ENCODE results near the gene SERPIND1. TPM values are rescaled to one million over a fixed set of nuclear protein-coding genes. Genes with fewer than 3 reads are reported as not detected.

Gene SERPIND1
- total RNA-seq, 1 experiment from 2014 or later, result 1.3 TPM

DNA sequence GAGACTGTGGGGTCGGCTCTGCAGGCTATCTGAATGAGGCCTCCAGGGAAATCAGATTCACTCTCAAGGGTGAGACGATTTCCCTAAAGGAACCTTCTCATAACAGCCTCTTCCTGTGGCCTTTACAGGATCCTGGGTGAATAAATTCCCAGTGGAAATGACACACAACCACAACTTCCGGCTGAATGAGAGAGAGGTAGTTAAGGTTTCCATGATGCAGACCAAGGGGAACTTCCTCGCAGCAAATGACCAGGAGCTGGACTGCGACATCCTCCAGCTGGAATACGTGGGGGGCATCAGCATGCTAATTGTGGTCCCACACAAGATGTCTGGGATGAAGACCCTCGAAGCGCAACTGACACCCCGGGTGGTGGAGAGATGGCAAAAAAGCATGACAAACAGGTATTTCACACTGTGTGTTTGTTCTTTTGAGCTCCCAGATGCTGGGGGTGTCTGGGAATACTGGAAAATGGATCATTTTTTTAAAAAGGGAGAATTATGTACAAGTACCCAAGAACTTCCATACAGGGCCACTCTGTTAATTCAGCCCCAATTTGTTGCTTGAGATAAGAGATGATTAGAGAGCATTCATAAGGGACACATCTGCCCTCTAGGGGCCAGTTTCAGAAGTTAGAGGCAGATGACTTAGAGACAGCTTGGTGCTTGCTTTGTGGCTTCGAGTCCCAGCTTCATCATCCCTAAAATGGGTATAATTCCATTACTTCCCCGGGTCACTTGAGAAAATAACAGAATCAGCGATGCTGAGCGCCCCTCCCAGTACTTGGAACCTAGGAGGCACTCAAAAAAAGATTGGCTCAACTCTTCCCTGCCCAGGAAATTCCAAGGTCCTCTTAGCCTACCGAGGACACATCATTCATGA lies 10.2 kb downstream of the SERPIND1 start:
- no peaks in the 10 kb centered on the region for H3K27me3 Mint-ChIP-seq (ENCODE audit: insufficient read depth, unreplicated experiment)
- Histone ChIP-seq H3K4me3 (ENCODE audit: low read depth, low read length) (no peak overlapping the region), H3K27me3 (replicated peaks; ENCODE audit: control insufficient read depth, insufficient read depth, low read length) (no peaks in the 10 kb centered on the region), H3K9me3 (no peaks in the 10 kb centered on the region), H3K4me1 (0 out of 2 replicates have a peak, but pooled peaks cover 1% of the 10 kb centered on the region), H3K36me3 (ENCODE audit: control insufficient read depth, insufficient read depth, low read length) (0 out of 2 replicates have a peak, but pooled peaks cover 2% of the 10 kb centered on the region)
- peaks cover 11% of the 10 kb centered on the region for H3K4me1 Mint-ChIP-seq (ENCODE audit: low read depth, unreplicated experiment)
- POLR2A ChIA-PET, result no interaction called here
- no TSS peak for BruUV-seq (replicated peaks)
- peak; percentile 61 to 68 for TF ChIP-seq CTCF (IDR thresholded peaks at IDR 0.05; ENCODE audit: insufficient read depth in 1 of 2, low read depth in 1 of 2, low read length in 1 of 2, severe bottlenecking in 1 of 2, unreplicated experiment in 1 of 2)
- CTCF ChIA-PET, result interaction anchor here (0.5 to 1.4 kb wide), 7 partner anchors 19 to 164 kb away, joined by 3 to 4 read pairs (median 3); no protein-coding TSS in a partner anchor
- H3K4me3 Mint-ChIP-seq (ENCODE audit: unreplicated experiment), result no peak overlapping the region
- no peaks in the 10 kb centered on the region for H3K9me3 Mint-ChIP-seq (ENCODE audit: unreplicated experiment)
- peak; percentile 49 to 54 for DNase-seq
- H3K27ac Mint-ChIP-seq (ENCODE audit: unreplicated experiment), result no peak overlapping the region
- H3K36me3 Mint-ChIP-seq (ENCODE audit: insufficient read depth, unreplicated experiment), result peaks cover 5% of the 10 kb centered on the region
- intact Hi-C loops (cut with micrococcal nuclease; ENCODE audit: unreplicated experiment), result no loop called here

GRCh38 chr22:20785415-20785814 lies 11.5 kb downstream of the SERPIND1 start:
- Histone ChIP-seq H3K27me3 (replicated peaks; ENCODE audit: control insufficient read depth, insufficient read depth, low read length) (no peaks in the 10 kb centered on the region), H3K9me3 (no peaks in the 10 kb centered on the region), H3K4me1 (no peaks in the 10 kb centered on the region), H3K36me3 (ENCODE audit: control insufficient read depth, insufficient read depth, low read length) (0 out of 2 replicates have a peak, but pooled peaks cover 2% of the 10 kb centered on the region), H3K4me3 (ENCODE audit: low read depth, low read length) (no peak overlapping the region)
- no TSS peak for BruUV-seq (replicated peaks)
- CTCF ChIA-PET, result interaction anchor here (1.2 to 1.4 kb wide), 2 partner anchors 27 to 81 kb away, joined by 3 read pairs; no protein-coding TSS in a partner anchor
- Mint-ChIP-seq H3K4me3 (ENCODE audit: unreplicated experiment) (no peak overlapping the region), H3K9me3 (ENCODE audit: unreplicated experiment) (no peaks in the 10 kb centered on the region), H3K36me3 (ENCODE audit: insufficient read depth, unreplicated experiment) (peaks cover 6% of the 10 kb centered on the region), H3K4me1 (ENCODE audit: low read depth, unreplicated experiment) (no peaks in the 10 kb centered on the region), H3K27ac (ENCODE audit: unreplicated experiment) (no peak overlapping the region), H3K27me3 (ENCODE audit: insufficient read depth, unreplicated experiment) (no peaks in the 10 kb centered on the region)
- intact Hi-C loops (cut with micrococcal nuclease; ENCODE audit: unreplicated experiment), result no loop called here
- DNase-seq, result no peak
- POLR2A ChIA-PET, result no interaction called here
- no peak for TF ChIP-seq CTCF (IDR thresholded peaks at IDR 0.05; ENCODE audit: insufficient read depth in 1 of 2, low read depth in 1 of 2, low read length in 1 of 2, severe bottlenecking in 1 of 2, unreplicated experiment in 1 of 2)

DNA sequence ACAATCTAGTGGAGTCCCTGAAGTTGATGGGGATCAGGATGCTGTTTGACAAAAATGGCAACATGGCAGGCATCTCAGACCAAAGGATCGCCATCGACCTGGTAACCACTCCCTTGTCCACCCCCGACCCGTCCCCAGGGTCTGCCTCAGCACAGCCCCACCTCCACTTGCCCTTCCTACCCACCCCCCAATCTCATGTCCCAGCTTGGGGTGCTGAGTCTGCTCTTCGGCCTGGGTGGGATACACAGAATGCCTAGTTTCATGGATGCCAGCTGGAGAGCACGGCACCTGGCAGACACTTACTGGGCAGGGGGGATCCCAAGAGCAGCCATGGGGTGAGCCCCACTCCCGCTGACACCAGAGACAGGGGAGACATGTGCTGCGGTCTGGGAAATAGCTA lies 12.1 kb downstream of the SERPIND1 start:
- Mint-ChIP-seq H3K4me1 (ENCODE audit: low read depth, unreplicated experiment) (no peaks in the 10 kb centered on the region), H3K4me3 (ENCODE audit: unreplicated experiment) (no peak overlapping the region), H3K9me3 (ENCODE audit: unreplicated experiment) (no peaks in the 10 kb centered on the region), H3K36me3 (ENCODE audit: insufficient read depth, unreplicated experiment) (peaks cover 10% of the 10 kb centered on the region), H3K27ac (ENCODE audit: unreplicated experiment) (no peak overlapping the region), H3K27me3 (ENCODE audit: insufficient read depth, unreplicated experiment) (no peaks in the 10 kb centered on the region)
- H3K4me1 ChIP-seq, result peaks cover 3% of the 10 kb centered on the region; the same call in 1 of the 2 replicates
- no peak for TF ChIP-seq CTCF (IDR thresholded peaks at IDR 0.05; ENCODE audit: insufficient read depth in 1 of 2, low read depth in 1 of 2, low read length in 1 of 2, severe bottlenecking in 1 of 2, unreplicated experiment in 1 of 2)
- no peaks in the 10 kb centered on the region for H3K27me3 ChIP-seq (replicated peaks; ENCODE audit: control insufficient read depth, insufficient read depth, low read length)
- CTCF ChIA-PET, result no interaction called here
- POLR2A ChIA-PET, result interaction anchor here (0.6 kb wide), 1 partner anchor 29 kb away, joined by 3 read pairs; no protein-coding TSS in a partner anchor
- DNase-seq, result no peak
- H3K36me3 ChIP-seq (ENCODE audit: control insufficient read depth, insufficient read depth, low read length), result 0 out of 2 replicates have a peak, but pooled peaks cover 2% of the 10 kb centered on the region
- intact Hi-C loops (cut with micrococcal nuclease; ENCODE audit: unreplicated experiment), result no loop called here
- no peak overlapping the region for H3K4me3 ChIP-seq (ENCODE audit: low read depth, low read length)
- no peaks in the 10 kb centered on the region for H3K9me3 ChIP-seq
- no TSS peak for BruUV-seq (replicated peaks)
